Mesothelial cell of epicardium (in vitro differentiated cells): ENCODE data around the gene ACAA1. TPM values are rescaled to one million over a fixed set of nuclear protein-coding genes. Genes with fewer than 3 reads are reported as not detected.

Experiments
- DNase-seq, 2 experiments: peaks; one replicate each; pipeline ENCODE4 v3.0.0; 2021; ENCODE audit warnings: low spot score in 2 of 2; ENCODE audit not compliant: unreplicated experiment in 2 of 2
- H3K27ac Mint-ChIP-seq: 2 replicates; pipeline ENCODE4 v1.8.0; 2021; ENCODE audit warnings: mixed read lengths
- H3K27me3 Mint-ChIP-seq: 2 replicates; pipeline ENCODE4 v1.8.0; 2021; ENCODE audit warnings: low read depth, mixed read lengths
- H3K36me3 Mint-ChIP-seq: 2 replicates; pipeline ENCODE4 v1.8.0; 2021; ENCODE audit warnings: mixed read lengths
- H3K4me1 Mint-ChIP-seq: 2 replicates; pipeline ENCODE4 v1.8.0; 2021; ENCODE audit warnings: mixed read lengths
- H3K4me3 Mint-ChIP-seq: 2 replicates; pipeline ENCODE4 v1.8.0; 2021; ENCODE audit warnings: mild to moderate bottlenecking, moderate library complexity, mixed read lengths
- H3K9me3 Mint-ChIP-seq: 2 replicates; pipeline ENCODE4 v1.8.0; 2021; ENCODE audit warnings: mixed read lengths
- total RNA-seq: library from RNA; stranded (reverse); gene quantifications from 3 replicates; pipeline ENCODE4 v1.2.1, GENCODE V29; 2021
- TF ChIP-seq, protein P1 (sequence below): fragments of 200-600 bp; sonication (generic); IDR thresholded peaks from one replicate; pipeline ENCODE4 v1.5.0; 2021; ENCODE audit warnings: antibody characterized with exemption; ENCODE audit not compliant: unreplicated experiment

ACAA1 gene
- total RNA-seq, 1 donor from 2014 or later, result 57.7 TPM

DNA sequence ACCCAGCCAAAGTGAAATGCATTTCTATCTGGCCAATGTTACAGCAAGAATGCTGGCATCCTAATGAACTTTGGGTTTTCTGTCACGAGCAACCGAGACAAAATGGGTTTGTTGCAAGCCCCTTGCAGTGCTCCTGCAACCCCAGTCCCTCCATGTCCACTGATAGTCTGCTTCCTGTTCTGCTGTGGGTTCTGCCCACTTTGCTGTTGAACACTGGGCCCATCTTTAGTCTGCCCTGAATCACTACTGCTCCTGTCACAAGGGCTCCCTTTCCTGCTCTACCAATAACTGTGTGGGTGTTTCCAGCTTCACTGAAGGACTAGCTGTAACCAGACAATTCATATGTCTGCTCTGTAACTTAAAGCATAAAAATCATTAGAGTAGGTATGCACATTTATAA is 15.7 kb upstream of the ACAA1 start:
- Mint-ChIP-seq H3K36me3 (no peaks in the 10 kb centered on the region), H3K9me3 (peaks cover 3% of the 10 kb centered on the region), H3K27ac (no peak overlapping the region), H3K4me1 (peaks cover 25% of the 10 kb centered on the region), H3K27me3 (no peaks in the 10 kb centered on the region), H3K4me3 (no peak overlapping the region)
- no peak for DNase-seq
- TF ChIP-seq, protein P1, sequence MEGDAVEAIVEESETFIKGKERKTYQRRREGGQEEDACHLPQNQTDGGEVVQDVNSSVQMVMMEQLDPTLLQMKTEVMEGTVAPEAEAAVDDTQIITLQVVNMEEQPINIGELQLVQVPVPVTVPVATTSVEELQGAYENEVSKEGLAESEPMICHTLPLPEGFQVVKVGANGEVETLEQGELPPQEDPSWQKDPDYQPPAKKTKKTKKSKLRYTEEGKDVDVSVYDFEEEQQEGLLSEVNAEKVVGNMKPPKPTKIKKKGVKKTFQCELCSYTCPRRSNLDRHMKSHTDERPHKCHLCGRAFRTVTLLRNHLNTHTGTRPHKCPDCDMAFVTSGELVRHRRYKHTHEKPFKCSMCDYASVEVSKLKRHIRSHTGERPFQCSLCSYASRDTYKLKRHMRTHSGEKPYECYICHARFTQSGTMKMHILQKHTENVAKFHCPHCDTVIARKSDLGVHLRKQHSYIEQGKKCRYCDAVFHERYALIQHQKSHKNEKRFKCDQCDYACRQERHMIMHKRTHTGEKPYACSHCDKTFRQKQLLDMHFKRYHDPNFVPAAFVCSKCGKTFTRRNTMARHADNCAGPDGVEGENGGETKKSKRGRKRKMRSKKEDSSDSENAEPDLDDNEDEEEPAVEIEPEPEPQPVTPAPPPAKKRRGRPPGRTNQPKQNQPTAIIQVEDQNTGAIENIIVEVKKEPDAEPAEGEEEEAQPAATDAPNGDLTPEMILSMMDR, result no peak

GRCh38 chr3:38151667-38152265 is 14.8 kb upstream of the ACAA1 start:
- H3K27ac Mint-ChIP-seq, result no peak overlapping the region
- H3K4me3 Mint-ChIP-seq, result no peak overlapping the region
- DNase-seq, result no peak
- H3K4me1 Mint-ChIP-seq, result peaks cover 18% of the 10 kb centered on the region
- peaks cover 11% of the 10 kb centered on the region for H3K9me3 Mint-ChIP-seq
- no peaks in the 10 kb centered on the region for H3K36me3 Mint-ChIP-seq
- H3K27me3 Mint-ChIP-seq, result no peaks in the 10 kb centered on the region
- TF ChIP-seq, protein P1, result no peak

DNA sequence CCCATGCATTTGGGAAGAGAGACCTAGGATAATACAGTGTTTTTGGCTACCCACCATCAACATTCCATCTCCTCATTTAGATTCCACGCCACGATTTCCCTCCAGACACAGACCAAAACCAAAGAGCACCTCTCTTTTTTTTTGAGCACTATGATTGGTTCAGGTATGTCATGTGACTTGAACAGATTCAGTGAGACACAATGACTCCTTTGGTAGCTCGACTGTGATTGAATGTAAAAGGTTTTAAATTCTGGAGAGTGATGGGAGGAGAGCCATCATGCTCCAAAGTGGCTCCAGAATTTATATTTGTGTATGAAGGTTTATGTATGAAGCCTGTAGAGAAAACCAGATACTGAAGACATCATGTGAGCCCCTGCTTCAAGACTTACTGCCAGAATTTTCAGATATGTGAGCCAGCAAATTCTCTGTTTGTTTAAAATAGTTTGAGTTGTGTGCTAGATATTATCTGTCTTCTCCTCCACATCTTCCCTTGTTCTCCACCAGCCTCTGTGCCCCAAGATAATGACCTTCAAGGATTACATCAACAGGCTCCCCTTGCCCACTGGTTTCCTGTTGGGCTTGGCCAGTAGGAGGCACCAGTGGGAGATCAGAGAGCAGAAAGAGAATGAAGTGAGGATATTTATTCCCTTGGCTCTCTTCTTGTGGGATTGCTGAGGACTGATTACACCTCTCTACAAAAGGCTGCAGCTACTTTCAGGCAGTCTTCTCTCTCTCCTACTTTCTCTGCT is 14.0 kb upstream of the ACAA1 start:
- no peak overlapping the region for H3K4me3 Mint-ChIP-seq
- DNase-seq, result no peak
- no peaks in the 10 kb centered on the region for H3K27me3 Mint-ChIP-seq
- no peak overlapping the region for H3K27ac Mint-ChIP-seq
- H3K36me3 Mint-ChIP-seq, result peaks cover 2% of the 10 kb centered on the region
- peaks cover 18% of the 10 kb centered on the region for H3K4me1 Mint-ChIP-seq
- TF ChIP-seq, protein P1, result no peak
- H3K9me3 Mint-ChIP-seq, result peaks cover 19% of the 10 kb centered on the region

GRCh38 chr3:38149708-38150107 is 12.8 kb upstream of the ACAA1 start:
- H3K9me3 Mint-ChIP-seq, result peaks cover 23% of the 10 kb centered on the region
- DNase-seq, result no peak
- no peak overlapping the region for H3K27ac Mint-ChIP-seq
- TF ChIP-seq, protein P1, result no peak
- H3K4me1 Mint-ChIP-seq, result peaks cover 14% of the 10 kb centered on the region
- no peaks in the 10 kb centered on the region for H3K27me3 Mint-ChIP-seq
- no peak overlapping the region for H3K4me3 Mint-ChIP-seq
- H3K36me3 Mint-ChIP-seq, result peaks cover 2% of the 10 kb centered on the region

DNA sequence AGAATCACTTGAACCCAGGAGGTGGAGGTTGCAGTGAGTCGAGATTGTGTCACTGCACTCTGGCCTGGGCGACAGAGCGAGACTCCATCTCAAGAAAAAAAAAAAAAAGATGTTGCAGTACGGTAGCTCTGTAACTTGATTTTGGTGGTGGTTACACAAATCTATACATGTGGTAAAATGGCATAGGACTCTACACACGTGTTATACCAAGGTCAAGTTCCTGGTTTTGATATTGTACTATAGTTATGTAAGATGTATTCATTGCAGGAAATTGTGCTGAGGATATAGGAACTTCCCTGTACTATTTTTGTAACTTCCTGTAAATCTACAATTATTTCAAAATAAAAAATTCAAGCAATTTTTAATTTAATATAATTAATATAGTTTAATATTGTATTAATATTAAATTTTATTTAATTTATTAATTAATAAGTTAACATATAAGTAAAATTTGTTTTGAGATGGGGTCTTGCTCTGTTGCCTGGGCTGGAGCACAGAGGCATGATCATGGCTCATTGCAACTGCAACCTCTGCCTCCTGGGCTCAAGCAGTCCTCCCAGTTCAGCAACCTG is 11.5 kb upstream of the ACAA1 start:
- no peaks in the 10 kb centered on the region for H3K27me3 Mint-ChIP-seq
- H3K4me3 Mint-ChIP-seq, result no peak overlapping the region
- H3K9me3 Mint-ChIP-seq, result peaks cover 23% of the 10 kb centered on the region
- peaks cover under 1% of the 10 kb centered on the region for H3K4me1 Mint-ChIP-seq
- H3K27ac Mint-ChIP-seq, result no peak overlapping the region
- no peak for DNase-seq
- peaks cover 2% of the 10 kb centered on the region for H3K36me3 Mint-ChIP-seq
- TF ChIP-seq, protein P1, result no peak
